Measurements from ENCODE around the gene P2RY11.

The P2RY11 gene, protein sequence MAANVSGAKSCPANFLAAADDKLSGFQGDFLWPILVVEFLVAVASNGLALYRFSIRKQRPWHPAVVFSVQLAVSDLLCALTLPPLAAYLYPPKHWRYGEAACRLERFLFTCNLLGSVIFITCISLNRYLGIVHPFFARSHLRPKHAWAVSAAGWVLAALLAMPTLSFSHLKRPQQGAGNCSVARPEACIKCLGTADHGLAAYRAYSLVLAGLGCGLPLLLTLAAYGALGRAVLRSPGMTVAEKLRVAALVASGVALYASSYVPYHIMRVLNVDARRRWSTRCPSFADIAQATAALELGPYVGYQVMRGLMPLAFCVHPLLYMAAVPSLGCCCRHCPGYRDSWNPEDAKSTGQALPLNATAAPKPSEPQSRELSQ

DNA sequence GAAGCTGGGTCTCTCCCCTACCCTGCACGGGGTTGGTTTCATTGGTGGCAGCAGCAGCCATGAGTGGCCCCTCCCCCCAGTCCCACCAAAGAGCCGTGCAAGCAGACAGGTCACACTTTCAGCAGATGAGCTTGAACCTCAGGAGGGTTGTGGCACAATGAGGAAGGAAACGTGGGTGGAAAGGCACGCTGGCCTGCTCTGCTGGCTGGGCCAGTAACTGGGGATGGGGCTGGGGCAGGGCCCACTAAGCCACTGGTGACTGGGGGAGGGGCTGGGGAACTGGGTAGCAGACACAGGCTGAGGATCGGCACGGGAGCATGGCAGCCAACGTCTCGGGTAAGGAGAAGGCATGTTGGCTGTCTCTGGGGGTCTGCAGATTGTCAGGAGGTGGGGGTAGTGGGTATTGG lies at the start of gene P2RY11:
TSS of gene P2RY11 (plus strand) at position 289 of the 407 bp plus-strand sequence. CDS start at position 318, 29 bp downstream.
- DNase-seq: peak; percentile 49

DNA sequence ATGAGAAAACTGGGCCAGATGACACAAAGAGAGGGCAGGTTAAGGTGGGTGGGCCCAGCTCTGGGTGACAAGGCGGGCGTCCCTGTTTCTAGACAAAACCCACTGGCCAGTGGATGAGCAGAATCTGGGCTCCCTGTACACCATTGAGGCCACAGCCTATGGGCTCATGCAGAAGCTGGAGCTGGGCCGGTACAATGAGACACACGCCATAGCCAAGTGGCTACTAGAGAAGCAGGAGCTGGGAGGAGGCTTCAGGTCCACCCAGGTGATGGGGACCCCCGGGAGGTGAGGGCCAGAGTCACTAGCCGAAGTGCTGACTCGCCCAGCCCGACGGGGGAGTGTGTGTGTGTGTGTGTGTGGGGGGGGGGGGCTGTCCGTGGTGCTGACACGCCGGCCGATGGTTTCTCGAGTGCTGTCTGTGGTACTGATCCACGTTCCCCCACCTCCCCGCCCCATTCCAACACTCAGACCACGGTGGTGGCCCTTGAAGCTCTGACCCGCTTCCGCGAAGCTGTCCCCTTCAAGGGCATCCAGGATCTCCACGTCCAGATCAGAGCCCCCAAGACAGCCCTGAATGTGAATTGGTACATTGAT lies 49.7 kb upstream of the P2RY11 start:
- no peak for DNase-seq

DNA sequence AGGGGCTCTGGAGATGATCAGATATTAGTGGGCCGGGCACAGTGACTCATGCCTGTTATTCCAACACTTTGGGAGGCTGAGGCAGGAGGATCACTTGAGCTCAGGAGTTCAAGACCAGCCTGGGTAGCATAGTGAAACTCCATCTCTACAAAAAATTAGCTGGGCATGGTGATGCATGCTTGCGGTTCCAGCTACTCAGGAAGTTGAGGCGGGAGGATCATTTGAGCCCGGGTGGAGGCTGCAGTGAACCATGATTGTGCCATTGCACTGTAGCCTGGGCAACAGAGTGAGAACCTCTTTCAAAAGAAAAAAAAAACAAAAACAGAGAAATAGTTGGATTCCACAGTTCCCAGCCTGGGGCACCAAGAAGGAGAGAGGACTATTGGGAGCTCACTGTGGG lies 43.3 kb upstream of the P2RY11 start:
- no peak for DNase-seq

DNA sequence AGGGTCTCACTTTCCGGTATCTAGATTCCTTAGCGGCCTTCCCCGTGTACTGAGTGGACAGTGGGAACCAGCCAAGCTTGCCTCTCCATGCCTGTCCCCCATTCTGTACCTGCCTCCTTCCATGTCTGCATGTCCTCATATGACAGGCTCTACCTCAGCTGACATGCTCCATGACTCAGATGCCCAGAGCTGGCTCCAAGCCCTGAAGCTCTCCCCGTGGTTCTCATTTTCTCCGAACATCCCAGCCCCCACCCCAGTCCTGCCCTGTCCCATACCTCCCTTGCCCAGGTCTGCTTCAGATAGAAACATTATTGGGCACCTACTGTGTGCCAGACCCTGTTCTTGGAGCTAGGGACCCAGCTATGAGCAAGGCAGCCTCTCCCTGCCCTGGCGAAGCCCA lies 42.4 kb upstream of the P2RY11 start:
- DNase-seq: no peak

DNA sequence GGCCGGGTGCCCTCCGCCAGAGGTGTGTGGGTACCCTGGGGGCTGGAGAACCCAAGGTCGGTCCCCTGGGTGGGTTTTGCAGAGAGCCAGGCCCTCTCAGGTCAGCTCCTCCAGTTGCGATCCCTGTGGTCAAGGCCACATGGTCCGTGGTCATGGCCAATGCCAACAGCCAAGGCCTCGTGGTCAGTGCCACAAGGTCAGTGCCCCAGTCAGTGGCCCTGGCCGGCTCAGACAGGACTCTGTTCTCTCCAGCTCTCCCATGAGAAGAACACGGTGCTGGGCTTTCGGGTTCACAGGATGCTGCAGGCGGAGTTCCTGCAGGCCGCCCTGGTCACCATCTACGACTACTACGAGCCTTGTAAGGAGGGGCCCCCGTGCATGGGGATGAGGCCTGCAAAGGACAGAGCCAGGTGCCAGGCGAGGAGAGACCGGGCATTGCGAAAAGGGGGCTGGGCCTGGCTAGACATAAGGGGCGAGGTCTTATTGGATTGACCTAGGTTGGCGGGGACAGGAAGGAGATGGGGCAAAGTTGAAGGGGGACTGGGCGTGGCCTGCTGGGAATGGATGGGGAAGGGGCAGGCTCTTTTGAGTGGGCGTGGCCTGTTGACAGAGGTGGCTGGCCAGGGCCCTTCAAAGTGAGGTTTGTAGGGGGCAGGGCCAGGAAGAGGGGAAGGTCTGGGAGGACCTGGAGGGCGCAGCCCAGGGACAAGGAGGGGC lies 40.6 kb upstream of the P2RY11 start:
- DNase-seq: no peak

DNA sequence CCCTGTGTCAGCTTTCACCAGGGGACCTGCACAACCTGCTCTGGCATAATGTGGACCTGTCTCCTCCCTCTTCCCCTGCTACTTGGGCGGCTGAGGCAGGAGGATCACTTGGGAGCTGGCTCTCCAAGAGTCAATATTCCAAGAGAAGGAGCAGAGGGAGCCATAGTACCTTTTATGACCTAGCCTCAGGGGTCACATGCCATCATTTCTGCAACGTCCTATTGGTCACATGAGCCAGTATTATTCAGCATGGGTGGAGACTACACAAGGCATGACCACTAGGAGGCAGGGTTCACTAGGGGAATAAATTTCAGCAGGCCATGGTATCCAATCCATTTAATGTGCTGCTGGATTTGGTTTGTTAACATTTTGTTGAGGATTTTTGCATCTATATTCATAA lies 37.3 kb upstream of the P2RY11 start:
- DNase-seq: no peak

DNA sequence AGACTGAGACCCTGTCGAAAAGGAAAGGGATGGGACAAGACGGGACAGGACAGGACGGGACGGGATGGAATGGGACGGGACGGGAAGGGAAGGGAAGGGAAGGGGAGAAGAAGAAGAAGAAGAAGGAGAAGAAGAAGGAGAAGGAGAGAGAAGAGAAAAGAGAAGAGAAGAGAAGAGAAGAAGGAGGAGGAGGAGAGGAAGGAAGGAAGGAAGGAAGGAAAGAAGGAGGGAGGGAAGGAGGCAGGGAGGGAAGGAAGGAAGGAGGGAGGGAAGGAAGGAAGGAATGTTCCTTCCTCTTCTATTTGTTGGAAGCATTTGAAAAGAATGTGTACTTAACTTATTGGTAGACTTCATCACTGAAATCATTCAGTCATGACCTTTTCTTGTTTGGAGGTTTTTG lies 35.0 kb upstream of the P2RY11 start:
- DNase-seq: no peak

DNA sequence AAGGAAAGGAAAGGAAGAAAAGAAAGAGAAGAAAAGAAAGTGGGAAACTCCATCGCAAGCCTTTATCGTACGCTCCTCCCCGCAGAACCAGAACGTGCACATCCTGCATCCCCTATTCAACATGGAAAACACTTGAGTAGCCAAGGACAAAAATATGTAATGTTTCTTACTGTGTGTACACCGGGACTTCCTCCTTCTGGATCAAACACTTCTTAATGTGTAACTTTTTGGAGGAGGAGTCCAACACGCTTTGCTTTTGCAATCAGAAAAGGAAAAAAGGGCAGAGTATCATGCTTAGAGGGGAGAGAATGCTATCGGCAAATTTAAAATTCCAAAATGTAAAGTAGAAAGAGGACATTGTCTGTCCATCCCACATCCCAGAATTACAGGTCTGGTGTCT lies 33.2 kb upstream of the P2RY11 start:
- no peak for DNase-seq

DNA sequence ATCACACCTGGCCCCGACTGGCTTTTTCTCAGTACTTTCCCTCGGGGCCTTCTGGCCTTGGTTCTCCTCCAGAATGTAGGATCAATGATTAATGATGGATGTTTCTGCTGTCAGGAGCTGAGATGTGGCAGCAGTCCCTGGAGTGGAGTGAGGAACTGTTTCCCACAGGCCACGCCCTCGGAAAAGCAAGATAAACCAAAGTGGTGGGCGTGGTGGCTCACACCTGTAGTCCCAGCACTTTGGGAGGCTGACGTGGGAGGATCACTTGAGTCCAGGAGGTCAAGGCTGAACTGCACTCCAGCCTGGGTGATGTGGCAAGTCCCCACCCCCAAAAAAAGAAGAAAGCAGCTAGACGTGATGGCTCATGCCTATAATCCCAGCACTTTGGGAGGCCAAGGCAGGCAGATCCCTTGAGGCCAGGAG lies 32.5 kb upstream of the P2RY11 start:
- DNase-seq: no peak

DNA sequence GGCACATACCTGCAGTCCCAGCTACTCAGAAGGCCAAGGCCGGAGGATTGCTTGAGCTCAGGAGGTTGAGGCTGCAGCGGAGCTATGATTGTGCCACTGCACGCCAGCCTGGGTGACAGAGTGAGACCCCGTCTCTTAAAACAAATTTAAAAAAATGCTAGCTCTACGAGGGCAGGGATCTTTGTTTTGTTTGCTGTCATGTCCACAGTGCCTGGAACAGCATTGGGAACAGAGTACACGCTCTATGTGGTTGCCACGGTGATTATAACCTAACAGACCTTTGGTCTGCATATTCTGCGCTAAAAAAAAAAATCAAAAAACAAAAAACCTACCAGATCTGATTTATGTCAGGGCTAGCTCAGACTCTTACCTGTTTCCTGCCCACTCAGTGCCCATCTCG lies 27.6 kb upstream of the P2RY11 start:
- no peak for DNase-seq

DNA sequence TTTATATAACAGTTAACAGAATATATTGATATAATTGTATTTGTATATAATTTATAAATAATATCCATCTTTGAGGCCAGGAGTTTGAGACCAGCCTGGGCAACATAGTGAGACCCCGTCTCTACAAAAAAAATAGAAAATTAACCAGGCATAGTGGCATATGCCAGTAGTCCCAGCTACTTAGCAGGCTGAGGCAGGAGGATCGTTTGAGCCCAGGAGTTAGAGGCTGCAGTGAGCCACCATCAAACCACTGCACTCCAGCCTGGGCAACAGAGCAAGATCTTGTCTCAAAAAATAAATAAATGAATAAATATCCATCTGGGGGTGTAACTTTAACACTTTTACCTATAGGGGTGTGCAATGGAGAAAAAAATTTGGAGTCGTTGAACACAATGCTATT lies 26.7 kb upstream of the P2RY11 start:
- no peak for DNase-seq

DNA sequence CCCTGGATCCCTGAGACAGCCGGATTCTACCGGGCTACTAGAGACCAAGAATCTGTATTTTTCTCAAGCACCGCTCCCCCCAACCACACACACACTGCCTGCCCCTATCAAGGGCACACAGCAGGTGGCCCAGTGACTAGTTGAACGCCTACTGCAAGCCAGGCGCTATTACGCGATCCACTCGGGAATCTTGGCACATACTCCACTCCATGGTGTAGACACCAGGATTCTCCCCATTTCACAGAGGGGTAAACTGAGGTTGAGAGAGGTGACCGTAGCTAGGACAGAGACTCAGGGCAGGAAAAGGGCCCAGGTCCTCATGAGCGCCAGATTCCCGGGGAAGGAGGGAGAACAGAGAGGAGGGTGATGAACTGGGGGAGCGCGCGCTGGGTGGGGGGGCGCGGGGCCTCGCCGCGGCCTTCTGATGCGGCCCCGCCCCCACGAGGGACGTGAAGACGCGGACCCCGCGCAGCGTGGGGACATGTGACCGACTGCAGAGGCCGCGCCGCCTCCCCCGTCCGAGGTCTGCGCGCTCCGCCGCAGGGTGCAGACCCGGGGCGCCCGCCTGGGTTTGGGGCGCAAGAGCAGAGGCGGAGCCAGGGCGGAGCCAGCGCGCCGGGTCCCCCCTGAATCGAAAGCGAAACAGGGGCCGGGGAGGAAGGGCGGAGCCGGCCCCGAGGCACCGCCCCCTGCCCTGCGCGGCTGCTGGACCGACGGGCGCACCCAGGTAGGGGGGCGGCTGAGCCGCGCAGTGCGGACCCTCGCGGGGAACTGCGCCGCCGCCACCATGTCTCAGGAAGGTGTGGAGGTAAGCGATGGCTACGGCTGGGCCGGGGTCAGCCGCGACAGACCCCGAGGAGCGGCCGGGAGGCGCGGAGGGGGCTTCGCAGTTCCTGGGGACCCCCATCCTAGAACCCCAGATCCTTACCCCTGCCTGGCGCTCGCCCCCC lies 25.6 kb upstream of the P2RY11 start, which contains the start of gene SHFL:
TSS of gene SHFL (plus strand) at position 677 of the 950 bp plus-strand sequence. CDS start at position 788, 111 bp downstream.
- DNase-seq: peak; percentile 89

DNA sequence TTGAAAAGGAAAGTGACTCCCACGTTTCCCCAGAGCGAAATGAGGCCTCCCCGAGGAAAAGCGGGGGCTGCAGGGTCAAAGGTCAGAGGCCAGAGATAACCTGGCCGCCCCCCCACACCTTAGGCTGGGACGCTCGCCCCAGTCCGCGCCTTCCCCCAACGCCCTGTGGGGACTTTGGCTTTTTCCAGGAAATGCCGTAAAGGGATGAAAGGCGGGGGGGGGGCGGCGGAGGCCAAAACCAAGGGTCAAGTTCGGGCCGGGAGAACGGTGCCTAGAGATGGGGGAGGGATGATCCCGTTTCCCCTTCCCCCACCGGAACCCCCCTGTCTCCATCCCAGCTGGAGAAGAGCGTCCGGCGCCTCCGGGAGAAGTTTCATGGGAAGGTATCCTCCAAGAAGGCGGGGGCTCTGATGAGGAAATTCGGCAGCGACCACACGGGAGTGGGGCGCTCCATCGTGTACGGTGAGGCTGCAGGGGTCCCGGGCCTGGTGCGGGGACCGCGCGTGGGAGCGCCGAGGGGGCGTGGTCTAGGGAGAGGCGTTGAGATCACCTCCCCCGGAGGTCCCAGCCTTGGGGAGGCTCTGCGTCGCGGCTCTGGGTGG lies 24.8 kb upstream of the P2RY11 start:
- peak; percentile 51 for DNase-seq

DNA sequence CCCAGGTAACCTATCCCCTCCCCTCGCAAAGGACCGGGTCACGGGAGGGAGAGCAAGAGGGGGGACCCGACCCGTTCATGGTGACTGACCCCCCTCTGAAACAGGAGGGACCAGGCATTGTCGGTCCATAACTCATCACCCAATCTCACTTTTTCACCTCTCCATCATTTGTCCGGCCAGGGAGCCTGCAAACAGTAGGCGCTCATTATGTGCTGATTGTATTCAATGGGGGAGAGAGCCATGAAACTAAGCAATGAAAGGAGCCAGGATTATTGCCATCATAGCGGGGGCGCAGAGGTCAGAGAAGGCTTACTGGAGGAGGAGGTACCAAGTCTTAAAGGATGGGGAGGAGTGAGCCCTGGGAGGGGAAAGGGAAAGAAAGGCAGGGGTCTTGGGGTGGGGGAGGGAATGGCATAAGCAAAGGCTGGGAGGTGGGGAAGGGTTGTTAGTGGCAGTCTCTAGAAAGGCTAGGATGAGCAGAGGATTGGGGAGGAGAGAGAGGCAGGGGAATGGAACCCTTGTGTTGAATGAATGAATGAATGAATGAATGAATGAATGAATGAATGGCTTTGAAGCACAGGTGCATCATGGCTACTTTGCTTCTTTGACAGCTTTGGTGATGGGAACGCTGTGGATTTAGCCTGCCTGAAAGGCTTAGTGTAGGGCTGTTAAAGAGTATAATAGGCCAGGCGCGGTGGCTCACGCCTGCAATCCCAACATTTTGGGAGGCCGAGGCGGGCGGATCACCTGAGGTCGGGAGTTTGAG lies 24.0 kb upstream of the P2RY11 start:
- DNase-seq: no peak

DNA sequence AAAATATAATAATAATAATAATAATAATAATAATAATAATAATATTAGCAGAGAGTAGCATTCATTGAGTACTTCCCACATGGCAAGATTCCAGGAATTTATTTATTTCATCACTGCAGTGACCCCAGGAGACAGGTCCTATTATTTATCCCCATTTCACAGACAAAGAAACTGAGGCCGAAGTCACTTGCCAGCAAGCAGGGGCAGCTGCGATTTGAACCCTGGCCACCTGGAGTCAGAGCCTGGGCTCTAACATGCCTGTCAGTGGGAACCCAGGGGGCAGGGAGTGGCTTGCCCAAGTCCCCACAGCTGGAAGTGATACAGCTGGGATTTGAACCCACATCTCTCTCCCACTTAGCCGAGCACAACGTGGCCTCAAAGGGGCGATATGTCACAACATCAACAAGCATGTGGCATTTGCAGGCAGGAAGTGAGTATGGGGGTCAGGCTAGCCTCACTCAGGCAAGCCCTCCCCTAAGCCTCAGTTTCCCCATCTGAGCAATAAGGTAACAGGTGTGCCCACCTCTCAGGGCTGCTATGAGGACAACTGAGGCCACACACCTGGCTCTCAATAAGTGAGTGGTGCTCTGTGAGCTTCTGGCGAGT lies 22.4 kb upstream of the P2RY11 start:
- DNase-seq: no peak

DNA sequence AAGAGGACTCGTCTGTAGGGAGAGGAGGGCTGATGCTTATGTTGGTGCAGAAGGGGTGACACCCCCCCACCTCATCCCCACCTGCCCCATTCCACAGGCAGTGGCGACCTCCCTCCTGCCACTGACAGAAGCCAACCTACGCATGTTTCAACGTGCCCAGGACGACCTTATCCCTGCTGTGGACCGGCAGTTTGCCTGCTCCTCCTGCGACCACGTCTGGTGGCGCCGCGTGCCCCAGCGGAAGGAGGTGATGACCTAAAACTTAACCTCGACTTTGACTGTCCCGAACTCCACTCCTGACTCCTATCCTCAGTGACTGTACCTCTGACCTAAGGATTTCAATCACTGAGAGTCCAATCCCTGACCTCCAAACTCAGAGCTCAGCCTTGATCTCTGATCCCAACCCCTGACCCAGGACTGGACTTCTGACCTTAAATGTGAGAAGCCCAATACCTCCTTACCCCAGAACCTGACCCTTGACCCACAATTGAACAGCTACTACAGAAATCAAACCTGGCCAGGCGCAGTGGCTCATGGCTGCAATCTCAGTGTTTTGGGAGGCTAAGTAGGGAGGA lies 21.6 kb upstream of the P2RY11 start:
- DNase-seq: no peak

DNA sequence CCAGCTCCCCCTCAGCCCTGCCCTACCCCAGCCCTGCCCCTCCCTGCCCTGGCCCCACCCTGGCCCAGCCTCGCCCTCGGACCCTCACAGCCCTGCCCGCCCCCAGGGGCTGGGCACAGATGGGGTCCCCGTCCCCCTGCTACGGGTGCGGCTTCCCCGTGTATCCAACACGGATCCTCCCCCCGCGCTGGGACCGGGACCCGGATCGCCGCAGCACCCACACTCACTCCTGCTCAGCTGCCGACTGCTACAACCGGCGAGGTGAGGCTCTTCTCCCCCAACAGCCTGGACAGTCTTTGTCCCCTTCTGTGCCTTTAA lies 20.2 kb upstream of the P2RY11 start:
- no peak for DNase-seq

DNA sequence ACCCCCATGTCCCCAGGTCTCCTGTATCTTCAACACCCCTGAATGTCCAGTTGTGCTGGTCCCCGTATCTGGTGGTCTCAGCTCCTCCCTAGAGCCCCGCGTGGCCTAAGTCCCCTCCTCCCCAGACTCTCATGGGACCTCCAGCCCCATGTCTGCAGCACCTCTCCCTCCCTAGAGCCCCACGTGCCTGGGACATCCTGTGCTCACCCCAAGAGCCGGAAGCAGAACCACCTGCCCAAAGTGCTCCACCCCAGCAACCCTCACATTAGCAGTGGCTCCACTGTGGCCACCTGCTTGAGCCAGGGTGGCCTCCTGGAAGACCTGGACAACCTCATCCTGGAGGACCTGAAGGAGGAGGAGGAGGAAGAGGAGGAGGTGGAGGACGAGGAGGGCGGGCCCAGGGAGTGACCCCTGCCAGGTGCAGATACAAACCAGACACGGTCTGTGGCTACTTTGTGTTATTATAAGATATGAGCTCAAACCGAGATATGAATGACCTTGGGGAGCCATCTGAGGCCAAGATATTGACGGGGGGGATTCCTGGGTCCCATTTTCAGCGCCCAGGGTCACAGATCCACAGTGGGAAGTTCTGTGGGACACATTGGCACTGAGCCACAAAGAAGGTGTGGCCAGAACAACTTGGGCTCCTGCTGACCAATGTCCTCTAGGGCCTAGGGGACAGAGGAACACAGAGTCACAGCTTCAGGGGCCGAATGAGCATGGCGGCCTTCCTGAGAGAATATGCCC lies 19.4 kb upstream of the P2RY11 start:
- no peak for DNase-seq

DNA sequence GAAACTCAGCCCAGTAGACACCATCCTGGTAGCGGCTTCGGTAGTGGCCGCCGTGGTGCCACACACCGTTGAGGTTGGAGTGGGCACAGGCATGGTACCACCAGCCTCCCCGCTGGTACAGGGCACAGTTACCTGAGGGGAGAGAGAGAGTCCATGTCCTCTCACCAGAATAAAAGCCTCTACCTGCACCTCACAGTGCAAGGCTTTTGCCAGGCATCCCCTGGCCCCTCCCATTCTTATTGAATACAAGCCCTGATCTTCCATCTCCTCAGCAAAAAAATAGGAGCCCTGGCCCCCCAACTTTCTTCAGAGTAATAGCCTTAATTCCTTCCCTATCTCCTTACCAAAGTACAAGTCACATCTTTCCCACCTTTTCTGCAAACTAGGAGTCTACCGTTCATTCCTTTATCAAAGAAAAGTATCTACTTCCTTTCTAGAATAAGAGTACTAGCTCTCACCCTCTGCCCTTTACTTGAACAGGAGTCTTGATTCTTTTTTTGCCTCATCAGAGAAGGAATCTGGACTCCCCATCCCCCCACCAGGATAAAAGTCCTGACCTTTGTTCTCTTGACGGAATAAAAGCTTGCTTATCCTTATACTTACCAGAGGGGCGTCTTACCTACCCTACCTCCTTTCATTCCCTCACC lies 18.7 kb upstream of the P2RY11 start:
- no peak for DNase-seq

All from activated T-cell treated with anti-CD3 and anti-CD28 coated beads, Interleukin-2, amount 50 U/mL, for 1 hour (primary cell).